A549 (cell line): Measurements from ENCODE around the gene IL10. TPM values are rescaled to one million over a fixed set of nuclear protein-coding genes. Genes with fewer than 3 reads are reported as not detected.

ENCODE experiments used
- ATAC-seq, 2 experiments: fragments of 200-7000 bp in 1 of 2; fragments of >200 bp in 1 of 2; cut with Nextera tagmentation in 1 of 2; cut with Tn5 transposase in 1 of 2; 3 replicates each; pipeline versions ENCODE4 v1.8.0 to v1.9.1; 2018 to 2020; ENCODE audit warnings: mild to moderate bottlenecking in 1 of 2, moderate library complexity in 1 of 2
- CTCF ChIA-PET: fragments of 300-600 bp; sonication (Branson Sonifier 250); formaldehyde crosslinking; extraction: SDS; loops from one replicate; lab custom pipeline; 2021; ENCODE audit warnings: antibody characterized with exemption, inconsistent platforms; lab: Yijun Ruan, JAX
- POLR2A ChIA-PET: fragments of 350-600 bp; formaldehyde crosslinking; extraction: SDS; loops from one replicate; lab custom pipeline; 2021; ENCODE audit warnings: antibody characterized with exemption, inconsistent platforms; lab: Yijun Ruan, JAX
- DNase-seq, 2 experiments: peaks; one replicate each; pipeline versions ENCODE4 v3.0.0 to v3.0.0-alpha.2; 2011 to 2016; ENCODE audit warnings: low read depth in 1 of 2, low spot score in 1 of 2
- FAIRE-seq: peaks from 2 replicates; lab custom pipeline; 2011; peaks lifted over from hg19 to GRCh38; lab: Jason Lieb, UNC
- H3K27ac ChIP-seq, 2 experiments: fragments of >200 bp; sonication (Bioruptor Twin); formaldehyde crosslinking; 3 replicates each; pipeline ENCODE4 v1.5.1; 2016 to 2017
- H3K4me1 ChIP-seq: fragments of >200 bp; sonication (Bioruptor Twin); formaldehyde crosslinking; 3 replicates; pipeline ENCODE4 v1.6.1; 2016
- H3K4me2 ChIP-seq: fragments of >200 bp; sonication (Bioruptor Twin); formaldehyde crosslinking; 3 replicates; pipeline ENCODE4 v1.6.1; 2016
- H3K4me3 ChIP-seq: fragments of >200 bp; sonication (Bioruptor Twin); formaldehyde crosslinking; 3 replicates; pipeline ENCODE4 v1.5.1; 2016
- H3K9me3 ChIP-seq: fragments of >200 bp; sonication (Bioruptor Twin); formaldehyde crosslinking; 3 replicates; pipeline ENCODE4 v1.6.1; 2016
- ATOH8 ChIP-seq: fragments of 250-450 bp; sonication (Bioruptor Pico); IDR thresholded peaks from 2 replicates; pipeline ENCODE4 v1.5.0; 2020; ENCODE audit warnings: low read depth, mild to moderate bottlenecking, moderate library complexity
- BCL3 ChIP-seq: fragments of >200 bp; sonication (Bioruptor Twin); formaldehyde crosslinking; IDR thresholded peaks from 3 replicates; pipeline ENCODE4 v1.6.1; 2016
- CBX2 ChIP-seq: fragments of 200-600 bp; sonication (generic); IDR thresholded peaks from 2 replicates; pipeline ENCODE4 v1.6.1; 2016; ENCODE audit warnings: low read depth, mild to moderate bottlenecking, borderline replicate concordance
- CEBPB ChIP-seq, 2 experiments: fragments of >200 bp in 1 of 2; sonication (Bioruptor Twin) in 1 of 2; formaldehyde crosslinking in 1 of 2; IDR thresholded peaks; 2 replicates each; pipeline ENCODE4 v1.6.1; 2012 to 2016
- CHD2 ChIP-seq: fragments of 150-350 bp; IDR thresholded peaks from 2 replicates; pipeline ENCODE4 v1.6.1; 2014; ENCODE audit warnings: low read length; ENCODE audit not compliant: partially characterized antibody
- CTCF ChIP-seq: fragments of >200 bp; sonication (Bioruptor Twin); formaldehyde crosslinking; IDR thresholded peaks from 3 replicates; pipeline ENCODE4 v1.5.1; 2016
- E2F6 ChIP-seq: IDR thresholded peaks from 2 replicates; pipeline ENCODE4 v1.6.1; 2012; ENCODE audit warnings: low read depth, borderline replicate concordance
- EP300 ChIP-seq, 2 experiments: fragments of >200 bp; sonication (Bioruptor Twin); formaldehyde crosslinking; IDR thresholded peaks; 2 replicates in 1 of 2; 3 replicates in 1 of 2; pipeline ENCODE4 v1.6.1; 2016 to 2017
- ESRRA ChIP-seq: fragments of 150-350 bp; IDR thresholded peaks from 2 replicates; pipeline ENCODE4 v1.6.1; 2014; ENCODE audit warnings: mild to moderate bottlenecking, low read length, borderline replicate concordance
- FOSB ChIP-seq: fragments of 250-450 bp; sonication (Bioruptor Pico); IDR thresholded peaks from 2 replicates; pipeline ENCODE4 v1.5.0; 2020; ENCODE audit warnings: mild to moderate bottlenecking, moderate library complexity
- FOXS1 ChIP-seq: fragments of 250-450 bp; sonication (Bioruptor Pico); IDR thresholded peaks from 2 replicates; pipeline ENCODE4 v1.5.0; 2020; ENCODE audit warnings: mild to moderate bottlenecking, moderate library complexity
- GATA3 ChIP-seq: IDR thresholded peaks from 2 replicates; pipeline ENCODE4 v1.6.1; 2012; ENCODE audit warnings: borderline replicate concordance
- HES2 ChIP-seq: fragments of >200 bp; sonication (Bioruptor Twin); formaldehyde crosslinking; IDR thresholded peaks from 2 replicates; pipeline ENCODE4 v1.6.1; 2016
- HOXA7 ChIP-seq: fragments of 250-450 bp; sonication (Bioruptor Pico); IDR thresholded peaks from 2 replicates; pipeline ENCODE4 v1.5.0; 2020; ENCODE audit warnings: mild to moderate bottlenecking, moderate library complexity
- HOXB5 ChIP-seq: fragments of 250-450 bp; sonication (Bioruptor Pico); IDR thresholded peaks from 2 replicates; pipeline ENCODE4 v1.5.0; 2020; ENCODE audit warnings: mild to moderate bottlenecking, moderate library complexity
- JUNB ChIP-seq: fragments of >200 bp; sonication (Bioruptor Twin); formaldehyde crosslinking; IDR thresholded peaks from 2 replicates; pipeline ENCODE4 v1.6.1; 2016
- KDM5A ChIP-seq: fragments of 200-600 bp; sonication (generic); IDR thresholded peaks from 2 replicates; pipeline ENCODE4 v1.6.1; 2016; ENCODE audit warnings: antibody characterized with exemption, mild to moderate bottlenecking
- MAFK ChIP-seq: fragments of 450-650 bp; IDR thresholded peaks from 2 replicates; pipeline ENCODE4 v1.6.1; 2014; ENCODE audit not compliant: partially characterized antibody
- NR3C1 ChIP-seq: fragments of >200 bp; sonication (Bioruptor Twin); formaldehyde crosslinking; IDR thresholded peaks from 3 replicates; pipeline ENCODE4 v1.6.1; 2017
- PBX3 ChIP-seq: IDR thresholded peaks from 2 replicates; pipeline ENCODE4 v1.6.1; 2012
- POLR2A ChIP-seq: IDR thresholded peaks from 2 replicates; pipeline ENCODE4 v1.6.1; 2012; ENCODE audit warnings: mild to moderate bottlenecking, low read length
- RARB ChIP-seq: fragments of 250-450 bp; sonication (Bioruptor Pico); IDR thresholded peaks from 2 replicates; pipeline ENCODE4 v1.8.0; 2021; ENCODE audit warnings: mild to moderate bottlenecking, moderate library complexity
- RCOR1 ChIP-seq: fragments of 150-350 bp; IDR thresholded peaks from 2 replicates; pipeline ENCODE4 v1.6.1; 2014; ENCODE audit warnings: antibody characterized with exemption, low read length, low read depth
- RFX5 ChIP-seq: fragments of 450-650 bp; IDR thresholded peaks from 2 replicates; pipeline ENCODE4 v1.7.1; 2014; ENCODE audit warnings: antibody characterized with exemption, mild to moderate bottlenecking, moderate library complexity
- SMC3 ChIP-seq: fragments of >200 bp; sonication (Bioruptor Twin); formaldehyde crosslinking; IDR thresholded peaks from 3 replicates; pipeline ENCODE4 v1.6.1; 2018; ENCODE audit warnings: inconsistent platforms
- SREBF2 ChIP-seq: fragments of 450-650 bp; IDR thresholded peaks from 2 replicates; pipeline ENCODE4 v1.6.1; 2014; ENCODE audit warnings: mild to moderate bottlenecking, moderate library complexity
- TFCP2L1 ChIP-seq: fragments of 250-450 bp; sonication (Bioruptor Pico); IDR thresholded peaks from 2 replicates; pipeline ENCODE4 v1.5.0; 2021; ENCODE audit warnings: mild to moderate bottlenecking
- WGBS: methylation state at CpG from one replicate; pipeline ENCODE4 v1.1.6; 2017; ENCODE audit errors: missing lambda C conversion rate; 5-methylcytosine and 5-hydroxymethylcytosine counted together
- polyA plus RNA-seq, 4 experiments: library from polyadenylated mRNA; depleted of rRNA in 3 of 4; stranded (reverse); fragments of >200 nt; fragmentation: RNase III in 1 of 4; extraction: RNeasy Plus Mini Kit Qiagen cat#74134 plus additional on column Dnase treatment in 1 of 4; gene quantifications; 2 replicates in 3 of 4; 3 replicates in 1 of 4; pipeline ENCODE4 v1.2.3, GENCODE V29; 2011 to 2017

IL10 gene
- polyA plus RNA-seq, 2 of the 4 experiments (the other 2 are of a cell fraction) = not detected

GRCh38 chr1:206768472-206769303 is 3.6 kb downstream of the IL10 start:
- no peak for FAIRE-seq
- no peak for TF ChIP-seq CEBPB (IDR thresholded peaks at IDR 0.05)
- TF ChIP-seq MAFK = no peak
- no peak for TF ChIP-seq CHD2
- TF ChIP-seq NR3C1 = no peak
- TF ChIP-seq CBX2 = no peak
- no peak for TF ChIP-seq HES2
- no peak for TF ChIP-seq BCL3
- no peak for TF ChIP-seq TFCP2L1
- no peak for TF ChIP-seq HOXA7 (CRISPR knock-in tag)
- no peak for TF ChIP-seq FOXS1
- TF ChIP-seq FOSB (CRISPR knock-in tag) = no peak
- TF ChIP-seq KDM5A = no peak
- no peak for TF ChIP-seq E2F6
- TF ChIP-seq PBX3 = no peak
- TF ChIP-seq RFX5 = no peak
- TF ChIP-seq, all 56 proteins: peak for 0
- POLR2A ChIA-PET = no interaction called here
- no peak for ATAC-seq
- no peaks in the 10 kb centered on the region for H3K4me1 ChIP-seq
- no peak overlapping the region for H3K27ac ChIP-seq
- DNase-seq = no peak
- CTCF ChIA-PET = interaction anchor here (1.0 to 5.0 kb wide), 7 partner anchors 8 to 141 kb away, joined by 3 to 20 read pairs (median 4); no protein-coding TSS in a partner anchor
- WGBS = 69% methylated on average over 14 of the region's 14 CpGs
- no peak overlapping the region for H3K4me3 ChIP-seq
- H3K9me3 ChIP-seq = no peaks in the 10 kb centered on the region
- H3K4me2 ChIP-seq = no peak overlapping the region

GRCh38 chr1:206766251-206766856 is 5.9 kb downstream of the IL10 start:
- no peak; a peak in 2 of 6 replicates for ATAC-seq
- ChIA-PET POLR2A (interaction anchor here (0.6 kb wide), 1 partner anchor 139 kb away, joined by 3 read pairs; no protein-coding TSS in a partner anchor), CTCF (interaction anchor here (0.9 to 1.5 kb wide), 3 partner anchors 8 to 146 kb away, joined by 3 read pairs; no protein-coding TSS in a partner anchor)
- TF ChIP-seq CHD2 = no peak
- TF ChIP-seq JUNB = no peak
- no peak for TF ChIP-seq NR3C1
- TF ChIP-seq RCOR1 = no peak
- TF ChIP-seq BCL3 = no peak
- TF ChIP-seq ESRRA = no peak
- no peak for TF ChIP-seq RFX5
- no peak for TF ChIP-seq POLR2A
- no peak for TF ChIP-seq TFCP2L1
- TF ChIP-seq CTCF = no peak
- no peak for TF ChIP-seq EP300 (IDR thresholded peaks at IDR 0.05)
- no peak for TF ChIP-seq HES2
- TF ChIP-seq RARB (CRISPR knock-in tag) = no peak
- no peak for TF ChIP-seq SMC3
- no peak for TF ChIP-seq SREBF2
- no peak for TF ChIP-seq ATOH8 (CRISPR knock-in tag)
- no peak for TF ChIP-seq GATA3
- TF ChIP-seq HOXB5 (CRISPR knock-in tag) = no peak
- no peak for TF ChIP-seq KDM5A
- H3K27ac ChIP-seq = no peak overlapping the region
- H3K9me3 ChIP-seq = no peaks in the 10 kb centered on the region
- no peak overlapping the region for H3K4me3 ChIP-seq
- WGBS = 47% methylated on average over 8 of the region's 8 CpGs
- FAIRE-seq = no peak
- H3K4me2 ChIP-seq = no peak overlapping the region
- DNase-seq = no peak
- no peaks in the 10 kb centered on the region for H3K4me1 ChIP-seq
